ENCODE results near the gene RRAGC.
"Not testable (repeated sequence)": the region's sequence is repeated elsewhere in the genome, so short reads cannot be mapped to it uniquely, and the experiment has no call there.

Gene RRAGC

GRCh38 chr1:38852780-38853179 is 6.8 kb downstream of the RRAGC start:
- no peak for DNase-seq (ENCODE audit: low read depth)

DNA sequence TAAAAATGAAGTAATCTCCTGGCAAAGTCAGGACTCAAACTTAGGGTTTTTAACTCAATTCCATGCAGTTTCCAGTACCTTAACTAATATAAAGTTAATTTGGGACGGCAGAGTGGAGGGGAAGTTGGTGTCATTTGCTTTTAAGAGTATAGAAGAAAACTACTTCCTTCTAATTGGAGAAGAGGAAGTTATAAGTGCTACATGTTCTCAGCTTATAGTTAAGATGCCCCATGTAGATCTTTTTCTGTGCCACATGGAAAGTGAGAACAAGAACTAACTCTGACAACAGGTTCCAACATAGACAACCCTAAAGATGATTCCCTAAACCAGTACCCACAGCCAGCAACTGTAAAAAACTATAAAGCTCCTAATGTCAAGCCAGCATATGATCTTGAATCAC is 11.5 kb downstream of the RRAGC start:
- DNase-seq (ENCODE audit: low read depth), result no peak

GRCh38 chr1:38846210-38846609 is 13.4 kb downstream of the RRAGC start:
- no peak for DNase-seq (ENCODE audit: low read depth)

DNA sequence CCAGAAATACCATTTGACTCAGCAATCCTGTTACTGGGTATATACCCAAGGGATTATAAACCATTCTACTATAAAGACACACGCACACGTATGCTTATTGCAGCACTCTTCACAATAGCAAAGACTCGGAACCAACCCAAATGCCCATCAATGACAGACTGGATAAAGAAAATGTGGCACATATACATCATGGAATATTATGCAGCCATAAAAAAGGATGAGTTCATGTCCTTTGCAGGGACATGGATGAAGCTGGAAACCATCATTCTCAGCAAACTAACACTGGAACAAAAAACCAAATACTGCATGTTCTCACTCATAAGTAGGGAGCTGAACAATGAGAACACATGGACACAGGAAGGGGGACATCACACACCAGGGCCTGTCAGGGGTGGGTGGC is 14.5 kb downstream of the RRAGC start:
- DNase-seq (ENCODE audit: low read depth), result not testable (repeated sequence)

GRCh38 chr1:38840281-38840680 is 19.3 kb downstream of the RRAGC start:
- no peak for DNase-seq (ENCODE audit: low read depth)

DNA sequence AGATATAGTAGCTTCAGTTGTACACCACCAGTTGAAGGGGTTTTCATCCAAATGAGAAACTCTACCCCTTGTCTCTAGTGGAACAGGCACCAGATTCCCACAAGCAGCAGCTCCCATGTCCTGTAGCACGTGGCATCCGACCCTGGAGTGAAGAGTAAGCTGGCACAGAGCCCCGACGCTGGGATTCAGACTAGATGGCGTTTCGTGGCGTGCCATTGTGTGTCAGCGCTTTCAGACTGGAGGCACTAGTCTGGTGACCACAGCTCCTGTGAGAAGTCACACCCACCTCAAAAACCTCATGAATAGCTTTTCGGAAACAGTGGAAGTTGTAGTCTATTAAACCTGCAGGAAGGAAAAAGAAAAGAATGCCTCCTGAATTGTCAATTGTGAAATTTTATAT is 20.2 kb downstream of the RRAGC start:
- DNase-seq (ENCODE audit: low read depth), result no peak

DNA sequence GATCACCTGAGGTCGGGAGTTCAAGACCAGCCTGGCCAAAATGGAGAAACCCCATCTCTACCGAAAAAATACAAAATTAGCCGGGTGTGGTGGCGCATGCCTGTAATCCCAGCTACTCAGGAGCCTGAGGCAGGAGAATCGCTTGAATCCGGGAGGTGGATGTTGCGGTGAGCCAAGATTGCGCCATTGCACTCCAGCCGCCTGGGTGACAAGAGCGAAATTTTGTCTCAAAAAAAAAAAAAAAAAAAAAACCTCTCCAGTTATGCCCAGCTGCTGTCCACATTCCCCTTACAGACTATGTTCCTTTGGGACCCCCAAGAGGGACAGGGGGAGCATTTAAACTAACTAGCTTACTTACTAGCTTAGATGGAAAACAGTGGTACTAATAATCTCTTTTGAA is 23.3 kb downstream of the RRAGC start:
- DNase-seq (ENCODE audit: low read depth), result not testable (repeated sequence)

GRCh38 chr1:38834937-38835827 is 24.4 kb downstream of the RRAGC start:
- peak; percentile 9 for DNase-seq (ENCODE audit: low read depth)

- DNase-seq (ENCODE audit: low read depth), result no peak
Observed at GRCh38 chr1:38834221-38834782, 25.3 kb downstream of the RRAGC start.

GRCh38 chr1:38833146-38833545 is 26.4 kb downstream of the RRAGC start:
- no peak for DNase-seq (ENCODE audit: low read depth)

DNA sequence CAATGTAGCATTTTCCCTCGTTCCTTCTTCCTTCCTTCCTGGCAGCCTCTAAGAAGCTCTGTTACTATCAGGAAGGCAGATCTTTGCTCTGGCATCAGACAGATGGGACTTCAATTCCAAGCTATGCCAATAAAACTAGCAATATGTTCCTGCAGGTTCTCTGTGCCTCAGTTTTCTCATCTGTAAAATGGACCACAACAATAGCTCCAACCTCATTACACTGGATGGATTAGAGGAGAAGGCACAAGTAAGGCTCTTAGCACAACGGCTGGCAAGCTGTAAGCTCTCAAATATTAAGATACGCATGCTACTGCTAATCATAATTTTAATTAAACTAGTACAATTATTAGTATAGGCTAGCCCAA is 27.2 kb downstream of the RRAGC start:
- no peak for DNase-seq (ENCODE audit: low read depth)

DNA sequence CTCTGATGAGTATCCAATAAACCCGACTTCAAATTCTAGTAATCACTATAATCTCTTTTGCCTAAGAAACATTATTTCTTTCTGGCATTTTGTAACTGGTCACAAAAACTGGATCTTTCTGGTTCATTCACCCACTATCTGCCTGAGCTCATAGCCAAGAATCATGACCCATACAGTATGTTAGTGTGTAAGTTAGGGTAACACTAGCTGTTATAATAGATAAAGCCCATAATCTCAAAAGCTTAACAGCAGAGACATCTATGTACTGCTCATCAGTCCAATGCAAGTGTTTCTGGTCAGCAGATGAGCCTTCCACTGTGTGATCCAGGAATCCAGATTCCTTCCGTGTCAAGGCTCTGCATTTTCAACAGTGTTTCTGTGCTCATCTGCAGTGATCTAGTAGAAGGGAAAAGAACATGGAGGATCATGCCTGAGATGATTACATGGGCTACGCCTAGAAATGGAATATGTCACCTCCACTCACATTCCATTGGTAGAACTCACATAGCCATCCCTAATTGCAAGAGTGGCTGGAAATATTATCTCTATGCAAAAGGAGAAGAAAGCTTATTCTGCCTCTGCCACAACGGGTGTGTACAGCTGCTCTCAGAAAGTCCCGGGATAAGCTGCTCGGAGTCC is 27.7 kb downstream of the RRAGC start:
- no peak for DNase-seq (ENCODE audit: low read depth)

GRCh38 chr1:38829368-38829767 is 30.2 kb downstream of the RRAGC start:
- DNase-seq (ENCODE audit: low read depth), result no peak

DNA sequence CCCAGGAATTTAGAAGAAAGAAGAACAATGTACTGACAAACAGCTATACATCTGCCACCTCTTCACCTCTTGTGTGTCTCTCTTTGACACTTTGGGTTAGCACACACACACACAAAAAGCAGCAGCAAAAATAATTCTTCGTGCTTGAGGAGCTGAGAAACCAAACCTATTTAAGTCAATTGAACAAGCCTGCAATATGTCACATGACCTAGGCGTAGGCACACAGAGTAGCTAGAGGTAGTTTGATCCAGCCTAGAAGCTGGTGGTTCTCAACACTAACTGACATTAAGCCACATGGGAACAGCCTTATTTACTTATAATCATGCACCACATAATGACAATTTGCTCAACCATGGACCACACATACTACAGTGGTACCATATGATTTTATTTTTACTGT is 32.3 kb downstream of the RRAGC start:
- no peak for DNase-seq (ENCODE audit: low read depth)

DNA sequence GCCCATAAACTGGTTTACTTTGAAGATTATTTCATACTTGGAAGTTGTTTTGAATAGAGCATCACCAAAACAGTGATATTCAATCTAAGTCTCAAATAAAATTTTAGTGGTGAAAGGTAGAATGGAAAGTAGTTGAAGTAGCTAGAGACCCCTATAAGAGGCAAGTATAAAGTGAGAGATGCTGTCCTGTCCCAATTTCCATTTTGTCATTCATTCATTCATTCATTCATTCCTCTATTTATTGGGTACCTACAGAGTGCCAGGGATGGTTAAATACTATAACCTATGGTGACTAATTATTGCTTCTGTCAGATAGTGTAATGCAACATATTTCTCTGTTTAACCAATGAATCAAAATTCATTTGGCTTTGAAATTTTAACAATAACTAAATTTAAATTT is 32.7 kb downstream of the RRAGC start:
- no peak for DNase-seq (ENCODE audit: low read depth)

- DNase-seq (ENCODE audit: low read depth), result no peak
Observed at GRCh38 chr1:38826262-38826661, 33.3 kb downstream of the RRAGC start.

DNA sequence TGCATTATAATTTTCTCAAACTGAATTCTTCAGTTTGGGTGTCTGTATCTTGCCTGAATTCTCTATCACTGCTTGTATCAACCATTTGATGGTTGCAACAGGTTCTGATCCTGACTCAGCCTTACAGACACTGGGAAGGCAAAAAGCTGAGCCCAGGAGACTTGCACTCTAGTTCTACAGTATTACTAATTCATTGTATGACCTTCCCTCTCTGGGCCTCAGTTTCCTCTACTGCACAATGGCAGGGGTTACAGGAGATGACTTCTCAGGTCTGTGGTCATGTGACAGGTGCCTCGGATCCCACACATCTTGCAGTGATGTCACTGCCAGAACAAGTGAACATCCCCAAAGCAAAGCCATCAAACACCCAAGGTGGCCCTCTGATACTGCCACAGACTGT is 38.7 kb downstream of the RRAGC start:
- DNase-seq (ENCODE audit: low read depth), result no peak

GRCh38 chr1:38819516-38819915 is 40.1 kb downstream of the RRAGC start:
- no peak for DNase-seq (ENCODE audit: low read depth)

GRCh38 chr1:38819040-38819439 is 40.5 kb downstream of the RRAGC start:
- DNase-seq (ENCODE audit: low read depth), result no peak

GRCh38 chr1:38818175-38818976 is 41.2 kb downstream of the RRAGC start:
- no peak for DNase-seq (ENCODE audit: low read depth)

- DNase-seq (ENCODE audit: low read depth), result no peak
Observed at GRCh38 chr1:38817267-38818174, 42.1 kb downstream of the RRAGC start.

Data from T-helper 22 cell (primary cell).